Parathyroid adenoma (tissue), 2 donors: ENCODE measurements around the gene ASTL.

ENCODE experiments used
- H2AFZ ChIP-seq: fragments of 300-600 bp; sonication (generic); one replicate; pipeline ENCODE4 v1.7.0; 2017; ENCODE audit warnings: antibody characterized with exemption, mild to moderate bottlenecking
- H3K27ac ChIP-seq: fragments of 300-600 bp; sonication (generic); one replicate; pipeline ENCODE4 v1.7.0; 2017
- H3K27me3 ChIP-seq: fragments of 300-600 bp; sonication (generic); one replicate; pipeline ENCODE4 v1.7.0; 2017; ENCODE audit warnings: low read length; ENCODE audit not compliant: control insufficient read depth, insufficient read depth
- H3K36me3 ChIP-seq: fragments of 300-600 bp; sonication (generic); one replicate; pipeline ENCODE4 v1.7.0; 2017; ENCODE audit warnings: low read length; ENCODE audit not compliant: control insufficient read depth, insufficient read depth
- H3K4me1 ChIP-seq: fragments of 300-600 bp; sonication (generic); one replicate; pipeline ENCODE4 v1.7.0; 2017; ENCODE audit warnings: control low read depth
- H3K4me2 ChIP-seq: fragments of 300-600 bp; sonication (generic); one replicate; pipeline ENCODE4 v1.7.0; 2017; ENCODE audit warnings: low read length
- H3K4me3 ChIP-seq: fragments of 300-600 bp; sonication (generic); one replicate; pipeline ENCODE4 v1.7.0; 2017; ENCODE audit warnings: low read depth, low read length
- H3K79me2 ChIP-seq: fragments of 300-600 bp; sonication (generic); one replicate; pipeline ENCODE4 v1.7.0; 2017; ENCODE audit warnings: control low read depth
- H3K9ac ChIP-seq: fragments of 300-600 bp; sonication (generic); one replicate; pipeline ENCODE4 v1.7.0; 2017; ENCODE audit warnings: mild to moderate bottlenecking
- H3K9me3 ChIP-seq: fragments of 300-600 bp; sonication (generic); one replicate; pipeline ENCODE4 v1.7.0; 2017; ENCODE audit warnings: low read length; ENCODE audit not compliant: control insufficient read depth
- CTCF ChIP-seq: fragments of 300-600 bp; sonication (generic); IDR thresholded peaks from one replicate; pipeline ENCODE4 v1.7.0; 2017; ENCODE audit warnings: antibody characterized with exemption, mild to moderate bottlenecking
- donor health status: primary hyperparathyroidism.

Gene ASTL

GRCh38 chr2:96146881-96147592 is 8.7 kb upstream of the ASTL start:
- H3K9me3 ChIP-seq: no peaks in the 10 kb centered on the region
- peak overlapping the region; percentile 87 for H3K4me2 ChIP-seq
- no peak overlapping the region for H3K9ac ChIP-seq
- no peak for TF ChIP-seq CTCF
- no peaks in the 10 kb centered on the region for H3K79me2 ChIP-seq
- peak overlapping the region; percentile 11 for H3K4me3 ChIP-seq
- peak overlapping the region; percentile 65 for H3K27ac ChIP-seq
- H3K27me3 ChIP-seq: no peaks in the 10 kb centered on the region
- H2AFZ ChIP-seq: peak overlapping the region; percentile 77
- no peaks in the 10 kb centered on the region for H3K36me3 ChIP-seq
- H3K4me1 ChIP-seq: peaks cover 20% of the 10 kb centered on the region

GRCh38 chr2:96146153-96146880 is 8.0 kb upstream of the ASTL start:
- Histone ChIP-seq H3K4me2 (peak overlapping the region; percentile 87), H3K9ac (no peak overlapping the region), H3K9me3 (no peaks in the 10 kb centered on the region), H3K79me2 (no peaks in the 10 kb centered on the region), H2AFZ (peak overlapping the region; percentile 77), H3K27ac (peak overlapping the region; percentile 65), H3K4me3 (peak overlapping the region; percentile 11), H3K4me1 (peaks cover 20% of the 10 kb centered on the region), H3K36me3 (no peaks in the 10 kb centered on the region), H3K27me3 (no peaks in the 10 kb centered on the region)
- TF ChIP-seq CTCF: no peak

- H3K27ac ChIP-seq: peak overlapping the region; percentile 65
- no peak for TF ChIP-seq CTCF
Observed at GRCh38 chr2:96145848-96146152, 7.5 kb upstream of the ASTL start.

GRCh38 chr2:96145036-96145847 is 6.9 kb upstream of the ASTL start, which contains the start of gene DUSP2:
Gene DUSP2 (minus strand): TSS chr2:96145440. CDS start chr2:96145354, 86 bp downstream.
- H3K27ac ChIP-seq: peak within 1 kb of the TSS; percentile 65

More at GRCh38 chr2:96145848-96146152, 7.5 kb upstream of the ASTL start:
- Histone ChIP-seq H3K79me2 (no peaks in the 10 kb centered on the region), H3K9ac (no peak overlapping the region), H3K9me3 (no peaks in the 10 kb centered on the region), H3K4me2 (peak overlapping the region; percentile 87), H2AFZ (peak overlapping the region; percentile 81), H3K4me1 (peaks cover 20% of the 10 kb centered on the region), H3K27me3 (no peaks in the 10 kb centered on the region), H3K36me3 (no peaks in the 10 kb centered on the region), H3K4me3 (peak overlapping the region; percentile 6)

More at GRCh38 chr2:96145036-96145847, 6.9 kb upstream of the ASTL start, which contains the start of gene DUSP2:
- Histone ChIP-seq H3K4me1 (peaks cover 20% of the 10 kb centered on the region), H3K4me3 (peak within 1 kb of the TSS; percentile 65), H3K79me2 (no peaks in the 10 kb centered on the region), H3K4me2 (peak within 1 kb of the TSS; percentile 87), H3K9me3 (no peaks in the 10 kb centered on the region), H3K27me3 (no peaks in the 10 kb centered on the region), H3K9ac (peak within 1 kb of the TSS; percentile 35), H3K36me3 (no peaks in the 10 kb centered on the region), H2AFZ (peak within 1 kb of the TSS; percentile 81)
- no peak for TF ChIP-seq CTCF
